Activated naive CD8-positive, alpha-beta T cell (primary cell): ENCODE measurements around the gene GABPB2.

ENCODE experiments used
- H3K27ac Mint-ChIP-seq: one replicate; pipeline ENCODE4 v1.8.0; 2021; ENCODE audit warnings: mixed read lengths
- H3K27me3 Mint-ChIP-seq: one replicate; pipeline ENCODE4 v1.8.0; 2021; ENCODE audit warnings: mixed read lengths
- H3K36me3 Mint-ChIP-seq: one replicate; pipeline ENCODE4 v1.8.0; 2021; ENCODE audit warnings: mixed read lengths
- H3K4me1 Mint-ChIP-seq: one replicate; pipeline ENCODE4 v1.8.0; 2021; ENCODE audit warnings: low read depth, mixed read lengths
- H3K4me3 Mint-ChIP-seq: one replicate; pipeline ENCODE4 v1.8.0; 2021; ENCODE audit warnings: mild to moderate bottlenecking, mixed read lengths
- H3K9me3 Mint-ChIP-seq: one replicate; pipeline ENCODE4 v1.8.0; 2021; ENCODE audit warnings: low read depth, mixed read lengths

Gene GABPB2

GRCh38 chr1:151157067-151157531 is 86.5 kb downstream of the GABPB2 start:
- Mint-ChIP-seq H3K9me3 (no peaks in the 10 kb centered on the region), H3K36me3 (peaks cover 19% of the 10 kb centered on the region), H3K27ac (peak overlapping the region; percentile 100), H3K4me1 (peaks cover 43% of the 10 kb centered on the region), H3K4me3 (peak overlapping the region; percentile 98), H3K27me3 (no peaks in the 10 kb centered on the region)

GRCh38 chr1:151158326-151158725 is 87.8 kb downstream of the GABPB2 start:
- Mint-ChIP-seq H3K27me3 (no peaks in the 10 kb centered on the region), H3K9me3 (no peaks in the 10 kb centered on the region), H3K27ac (peak overlapping the region; percentile 100), H3K4me3 (peak overlapping the region; percentile 98), H3K4me1 (peaks cover 51% of the 10 kb centered on the region), H3K36me3 (peaks cover 19% of the 10 kb centered on the region)

GRCh38 chr1:151158751-151159251 is 88.2 kb downstream of the GABPB2 start:
- H3K27ac Mint-ChIP-seq, result peak overlapping the region; percentile 100
- peaks cover 53% of the 10 kb centered on the region for H3K4me1 Mint-ChIP-seq
- no peaks in the 10 kb centered on the region for H3K27me3 Mint-ChIP-seq
- no peaks in the 10 kb centered on the region for H3K9me3 Mint-ChIP-seq
- H3K36me3 Mint-ChIP-seq, result peaks cover 19% of the 10 kb centered on the region
- peak overlapping the region; percentile 98 for H3K4me3 Mint-ChIP-seq

GRCh38 chr1:151159373-151159772 is 88.8 kb downstream of the GABPB2 start:
- Mint-ChIP-seq H3K36me3 (peaks cover 19% of the 10 kb centered on the region), H3K9me3 (no peaks in the 10 kb centered on the region), H3K4me3 (peak overlapping the region; percentile 67), H3K4me1 (peaks cover 56% of the 10 kb centered on the region), H3K27ac (peak overlapping the region; percentile 100), H3K27me3 (no peaks in the 10 kb centered on the region)

DNA sequence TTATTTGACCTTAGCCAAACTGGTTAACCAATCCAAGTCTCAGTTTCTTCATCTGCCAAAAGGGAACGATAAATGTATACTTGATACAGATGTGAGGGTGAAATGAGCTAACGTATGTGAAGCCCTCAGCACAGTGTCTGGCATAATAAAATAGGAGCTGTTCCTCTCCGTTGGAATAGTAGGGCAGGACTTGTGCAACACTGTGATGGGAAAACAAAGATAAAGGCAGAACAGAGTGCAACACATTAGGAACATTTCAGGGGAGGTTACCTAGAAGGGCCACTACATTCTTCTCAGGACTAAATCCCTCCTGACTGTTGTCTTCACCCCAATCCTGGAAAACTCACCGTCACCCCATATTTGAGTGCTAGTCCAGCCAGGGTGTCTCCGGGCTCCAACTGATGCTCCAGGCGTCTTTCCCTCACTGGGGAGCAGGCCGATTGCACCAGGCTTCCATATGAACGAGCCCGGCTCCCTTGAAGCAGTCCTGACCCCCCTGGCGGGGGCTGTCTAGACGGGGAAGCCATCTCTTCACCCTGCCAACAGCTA is 94.2 kb downstream of the GABPB2 start:
- H3K9me3 Mint-ChIP-seq, result no peaks in the 10 kb centered on the region
- H3K4me3 Mint-ChIP-seq, result peak overlapping the region; percentile 92
- H3K36me3 Mint-ChIP-seq, result peaks cover 7% of the 10 kb centered on the region
- H3K27ac Mint-ChIP-seq, result peak overlapping the region; percentile 96
- H3K4me1 Mint-ChIP-seq, result peaks cover 52% of the 10 kb centered on the region
- H3K27me3 Mint-ChIP-seq, result no peaks in the 10 kb centered on the region

- Mint-ChIP-seq H3K9me3 (no peaks in the 10 kb centered on the region), H3K36me3 (peaks cover 6% of the 10 kb centered on the region), H3K4me3 (peak overlapping the region; percentile 92), H3K27me3 (no peaks in the 10 kb centered on the region), H3K27ac (peak overlapping the region; percentile 96), H3K4me1 (peaks cover 48% of the 10 kb centered on the region)
These were observed 94.7 kb downstream of the GABPB2 start for GRCh38 chr1:151165281-151165737.

DNA sequence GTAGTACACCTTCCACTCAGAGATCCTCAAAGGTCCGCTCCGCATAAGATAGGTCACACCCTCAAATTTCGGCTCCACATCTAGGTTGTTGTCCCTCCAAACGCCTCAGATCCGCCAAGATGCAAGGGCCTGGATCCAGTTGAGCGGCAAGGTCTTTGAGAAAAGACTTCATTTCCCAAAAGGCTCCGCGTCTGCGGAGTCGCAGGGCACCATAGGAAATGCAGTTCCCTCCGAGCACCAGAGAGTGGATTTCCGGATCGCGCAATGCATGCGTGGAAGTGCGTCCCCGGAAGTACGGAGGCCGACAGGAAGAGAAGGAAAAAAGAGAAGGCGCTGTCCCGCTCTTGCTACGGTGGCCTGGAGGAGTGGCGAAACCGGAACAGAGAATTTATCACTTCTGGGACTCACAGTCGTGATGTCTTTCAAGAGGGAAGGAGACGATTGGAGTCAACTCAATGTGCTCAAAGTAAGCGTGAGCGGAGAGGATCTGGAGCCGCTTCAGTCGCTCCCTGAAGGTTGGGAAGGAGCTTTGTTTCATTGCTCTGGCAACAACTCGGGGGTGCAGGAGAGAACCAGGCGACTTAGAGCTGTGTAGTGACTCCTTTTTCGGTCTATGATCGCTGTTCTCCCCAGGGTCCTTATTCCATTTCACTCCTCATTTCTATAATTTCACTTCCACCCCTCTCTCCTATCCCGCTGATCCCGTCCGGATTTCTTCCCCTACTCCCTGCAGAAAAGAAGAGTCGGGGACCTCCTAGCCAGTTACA is 95.4 kb downstream of the GABPB2 start, which contains the start of the genes LYSMD1 and SCNM1:
Gene LYSMD1 (minus strand): TSS at position 165 of the 767 bp plus-strand sequence. CDS start 644 bp downstream, outside the sequence.
Gene SCNM1 (plus strand): TSS at position 407 of the 767 bp plus-strand sequence. CDS start 9 bp downstream, at position 416.
- Mint-ChIP-seq H3K9me3 (no peaks in the 10 kb centered on the region), H3K27me3 (no peaks in the 10 kb centered on the region), H3K4me3 (peak within 1 kb of the TSS; percentile 92), H3K27ac (peak within 1 kb of the TSS; percentile 96), H3K36me3 (peaks cover 6% of the 10 kb centered on the region), H3K4me1 (peaks cover 45% of the 10 kb centered on the region)

DNA sequence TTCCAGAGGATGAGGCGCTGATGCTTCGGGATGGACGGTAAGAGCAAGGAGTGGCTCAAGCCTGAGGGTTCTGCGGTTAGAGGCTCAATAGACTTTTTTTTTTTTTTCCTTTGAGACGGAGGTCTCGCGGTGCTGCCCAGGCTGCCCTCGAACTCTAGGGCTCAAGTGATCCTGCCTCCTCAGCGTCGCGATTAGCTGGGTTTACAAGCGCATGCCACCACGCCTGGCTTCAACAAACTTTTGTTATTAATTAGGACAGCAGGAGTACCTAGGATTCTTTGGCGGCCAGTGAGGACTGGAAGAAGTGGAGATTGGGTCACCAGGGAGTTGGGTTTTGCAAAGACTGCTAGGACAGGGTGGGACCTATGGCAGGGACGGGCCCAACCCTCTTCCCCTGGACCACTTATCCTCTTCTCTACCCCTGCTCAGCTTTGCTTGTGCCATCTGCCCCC is 96.0 kb downstream of the GABPB2 start:
- H3K4me3 Mint-ChIP-seq, result peak overlapping the region; percentile 92
- no peaks in the 10 kb centered on the region for H3K27me3 Mint-ChIP-seq
- peak overlapping the region; percentile 96 for H3K27ac Mint-ChIP-seq
- peaks cover 43% of the 10 kb centered on the region for H3K4me1 Mint-ChIP-seq
- no peaks in the 10 kb centered on the region for H3K9me3 Mint-ChIP-seq
- peaks cover 4% of the 10 kb centered on the region for H3K36me3 Mint-ChIP-seq

DNA sequence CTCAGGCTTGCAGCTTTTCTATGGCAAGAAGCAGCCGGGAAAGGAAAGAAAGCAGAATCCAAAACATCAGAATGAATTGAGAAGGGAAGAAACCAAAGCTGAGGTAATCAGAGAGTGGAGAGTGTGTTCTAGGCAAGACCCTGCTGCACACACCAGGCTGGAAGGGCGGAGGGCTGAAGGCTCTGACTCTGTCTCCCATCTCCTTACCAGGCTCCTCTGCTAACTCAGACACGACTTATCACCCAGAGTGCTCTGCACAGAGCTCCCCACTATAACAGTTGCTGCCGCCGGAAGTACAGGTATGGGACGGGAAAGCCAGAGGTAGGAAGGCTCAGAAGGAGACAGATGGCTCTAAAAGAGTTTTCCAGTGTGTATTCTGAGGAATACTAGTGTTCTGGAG is 96.6 kb downstream of the GABPB2 start:
- H3K9me3 Mint-ChIP-seq, result no peaks in the 10 kb centered on the region
- peaks cover 37% of the 10 kb centered on the region for H3K4me1 Mint-ChIP-seq
- H3K27me3 Mint-ChIP-seq, result no peaks in the 10 kb centered on the region
- peak overlapping the region; percentile 92 for H3K4me3 Mint-ChIP-seq
- H3K36me3 Mint-ChIP-seq, result no peaks in the 10 kb centered on the region
- H3K27ac Mint-ChIP-seq, result peak overlapping the region; percentile 64

GRCh38 chr1:151171190-151171589 is 100.6 kb downstream of the GABPB2 start:
- Mint-ChIP-seq H3K27me3 (no peaks in the 10 kb centered on the region), H3K4me3 (no peak overlapping the region), H3K9me3 (no peaks in the 10 kb centered on the region), H3K4me1 (peaks cover 13% of the 10 kb centered on the region), H3K27ac (peak overlapping the region; percentile 51), H3K36me3 (no peaks in the 10 kb centered on the region)
